ENCODE measurements around the gene P2RY2.
"Not testable (repeated sequence)": the region's sequence is repeated elsewhere in the genome, so short reads cannot be mapped to it uniquely, and the experiment has no call there.

P2RY2 gene

GRCh38 chr11:73267906-73268540, 49.9 kb downstream of the P2RY2 start:
- Histone ChIP-seq H3K4me1 (ENCODE audit: control insufficient read depth, insufficient read depth, low read length) (peaks cover 17% of the 10 kb centered on the region), H3K4me3 (ENCODE audit: low read length) (no peak overlapping the region), H3K4me2 (ENCODE audit: low read length) (no peak overlapping the region), H3K9me3 (replicated peaks; ENCODE audit: low read length) (no peaks in the 10 kb centered on the region), H3K36me3 (ENCODE audit: insufficient read depth, low read length) (no peaks in the 10 kb centered on the region), H3K9ac (ENCODE audit: low read depth, low read length) (no peak overlapping the region), H3K27me3 (ENCODE audit: control insufficient read depth, insufficient read depth, low read length) (peaks cover 29% of the 10 kb centered on the region)

- Histone ChIP-seq H3K9me3 (replicated peaks; ENCODE audit: low read length) (no peaks in the 10 kb centered on the region), H3K4me1 (ENCODE audit: control insufficient read depth, insufficient read depth, low read length) (peaks cover 17% of the 10 kb centered on the region), H3K27me3 (ENCODE audit: control insufficient read depth, insufficient read depth, low read length) (peaks cover 33% of the 10 kb centered on the region), H3K36me3 (ENCODE audit: insufficient read depth, low read length) (no peaks in the 10 kb centered on the region), H3K9ac (ENCODE audit: low read depth, low read length) (no peak overlapping the region), H3K4me2 (ENCODE audit: low read length) (no peak overlapping the region), H3K4me3 (ENCODE audit: low read length) (no peak overlapping the region)
These were observed 50.7 kb downstream of the P2RY2 start for GRCh38 chr11:73268671-73269271.

- Histone ChIP-seq H3K4me2 (ENCODE audit: low read length) (no peak overlapping the region), H3K36me3 (ENCODE audit: insufficient read depth, low read length) (no peaks in the 10 kb centered on the region), H3K27me3 (ENCODE audit: control insufficient read depth, insufficient read depth, low read length) (peaks cover 36% of the 10 kb centered on the region), H3K4me1 (ENCODE audit: control insufficient read depth, insufficient read depth, low read length) (peaks cover 17% of the 10 kb centered on the region), H3K9ac (ENCODE audit: low read depth, low read length) (no peak overlapping the region), H3K9me3 (replicated peaks; ENCODE audit: low read length) (no peaks in the 10 kb centered on the region), H3K4me3 (ENCODE audit: low read length) (no peak overlapping the region)
These were observed 51.5 kb downstream of the P2RY2 start for GRCh38 chr11:73269459-73270015.

DNA sequence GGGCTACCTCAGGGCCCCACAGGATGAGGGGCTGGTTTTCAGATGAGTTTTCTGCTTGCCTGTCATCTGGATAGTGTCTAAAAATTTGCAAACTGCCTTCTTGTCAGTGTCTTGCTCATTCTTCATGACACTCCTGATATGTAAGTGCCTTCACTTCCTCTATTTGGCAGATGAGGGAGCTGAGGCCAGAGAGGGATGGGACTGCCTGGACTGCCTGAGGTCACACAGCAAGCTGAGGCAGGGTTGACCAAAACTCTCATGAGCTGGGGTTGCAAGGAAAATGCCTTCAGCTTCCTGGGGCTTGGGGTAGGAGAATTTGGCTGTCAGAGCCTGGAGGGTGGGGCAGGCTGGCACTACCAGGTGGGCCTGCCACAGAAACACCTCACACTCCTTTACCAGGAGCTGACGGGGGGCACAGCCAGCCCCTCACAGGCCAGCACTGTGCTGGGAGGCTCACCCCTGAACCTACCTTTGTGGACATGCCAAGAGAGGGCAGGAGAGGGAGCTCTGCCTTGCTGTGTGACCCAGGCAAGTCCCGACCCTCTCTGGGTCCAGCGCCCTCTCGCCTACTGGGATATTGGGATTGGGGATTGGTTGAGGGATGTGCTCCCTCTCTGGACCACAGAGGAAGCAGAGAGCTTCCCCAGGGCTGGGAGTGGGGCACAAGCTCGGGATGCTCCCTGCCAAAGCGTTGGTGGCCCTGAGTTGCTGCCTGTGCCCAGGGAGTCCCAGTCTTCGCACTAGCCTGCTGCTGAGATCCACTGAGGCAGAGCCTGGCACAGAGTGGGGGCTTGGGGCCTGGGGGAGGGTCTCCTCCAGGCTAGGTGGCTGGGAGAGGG, 52.2 kb downstream of the P2RY2 start:
- H3K4me1 ChIP-seq (ENCODE audit: control insufficient read depth, insufficient read depth, low read length), result peaks cover 17% of the 10 kb centered on the region
- H3K4me3 ChIP-seq (ENCODE audit: low read length), result no peak overlapping the region
- H3K4me2 ChIP-seq (ENCODE audit: low read length), result no peak overlapping the region
- no peaks in the 10 kb centered on the region for H3K9me3 ChIP-seq (replicated peaks; ENCODE audit: low read length)
- H3K9ac ChIP-seq (ENCODE audit: low read depth, low read length), result no peak overlapping the region
- no peaks in the 10 kb centered on the region for H3K36me3 ChIP-seq (ENCODE audit: insufficient read depth, low read length)
- H3K27me3 ChIP-seq (ENCODE audit: control insufficient read depth, insufficient read depth, low read length), result peaks cover 37% of the 10 kb centered on the region

DNA sequence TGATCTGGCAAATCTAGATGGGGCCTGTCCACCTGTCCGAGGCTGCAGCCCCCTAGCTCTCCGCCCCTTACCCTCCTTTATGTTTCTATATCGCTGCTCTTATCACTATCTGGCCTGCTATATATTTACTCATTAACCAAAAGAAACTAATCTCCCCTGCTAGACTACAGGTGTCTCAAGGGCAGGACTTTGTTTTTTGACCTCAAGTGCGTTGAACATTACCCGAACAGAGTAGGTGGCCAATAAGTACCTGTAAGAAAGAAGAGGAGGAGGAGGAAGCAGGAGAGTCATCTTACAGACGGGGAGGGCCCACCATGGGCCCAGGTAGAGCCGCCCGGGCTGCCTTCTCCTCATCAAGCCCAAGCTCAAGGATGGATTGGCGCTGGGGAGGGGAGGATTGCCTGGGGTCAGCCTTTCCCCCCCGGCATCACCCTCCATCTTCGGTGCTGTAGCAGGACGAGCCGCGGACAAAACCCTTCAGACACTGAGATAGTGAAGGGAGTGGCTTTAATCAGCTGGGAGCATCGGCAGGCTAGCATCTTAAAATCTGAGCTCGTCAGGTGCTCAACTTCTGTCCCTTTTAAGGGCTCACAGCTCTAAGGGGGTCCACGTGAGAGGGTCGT, 52.9 kb downstream of the P2RY2 start:
- Histone ChIP-seq H3K4me1 (ENCODE audit: control insufficient read depth, insufficient read depth, low read length) (peaks cover 11% of the 10 kb centered on the region), H3K36me3 (ENCODE audit: insufficient read depth, low read length) (no peaks in the 10 kb centered on the region), H3K9ac (ENCODE audit: low read depth, low read length) (no peak overlapping the region), H3K4me3 (ENCODE audit: low read length) (no peak overlapping the region), H3K4me2 (ENCODE audit: low read length) (no peak overlapping the region), H3K27me3 (ENCODE audit: control insufficient read depth, insufficient read depth, low read length) (peaks cover 38% of the 10 kb centered on the region), H3K9me3 (replicated peaks; ENCODE audit: low read length) (no peaks in the 10 kb centered on the region)

DNA sequence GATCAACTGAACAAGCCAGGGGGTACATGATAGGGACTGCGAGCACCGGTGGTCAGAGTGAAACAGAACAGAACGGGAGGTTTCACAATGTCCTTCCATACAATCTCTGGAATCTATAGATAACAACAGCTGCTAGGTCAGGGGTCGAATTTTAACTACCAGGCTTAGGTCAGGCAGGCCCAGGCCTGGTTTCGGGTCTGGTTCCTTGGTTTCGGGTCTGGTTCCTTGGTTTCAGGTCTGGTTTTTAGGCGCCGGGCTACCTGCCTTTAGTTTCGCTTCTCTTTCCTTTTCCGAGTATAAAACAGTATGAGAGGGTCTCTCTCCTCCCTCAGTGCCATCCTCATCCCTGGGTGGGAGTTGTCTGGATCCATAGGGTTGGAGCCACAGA, 53.4 kb downstream of the P2RY2 start:
- H3K27me3 ChIP-seq (ENCODE audit: control insufficient read depth, insufficient read depth, low read length), result peaks cover 33% of the 10 kb centered on the region
- not testable (repeated sequence) for H3K4me2 ChIP-seq (ENCODE audit: low read length)

DNA sequence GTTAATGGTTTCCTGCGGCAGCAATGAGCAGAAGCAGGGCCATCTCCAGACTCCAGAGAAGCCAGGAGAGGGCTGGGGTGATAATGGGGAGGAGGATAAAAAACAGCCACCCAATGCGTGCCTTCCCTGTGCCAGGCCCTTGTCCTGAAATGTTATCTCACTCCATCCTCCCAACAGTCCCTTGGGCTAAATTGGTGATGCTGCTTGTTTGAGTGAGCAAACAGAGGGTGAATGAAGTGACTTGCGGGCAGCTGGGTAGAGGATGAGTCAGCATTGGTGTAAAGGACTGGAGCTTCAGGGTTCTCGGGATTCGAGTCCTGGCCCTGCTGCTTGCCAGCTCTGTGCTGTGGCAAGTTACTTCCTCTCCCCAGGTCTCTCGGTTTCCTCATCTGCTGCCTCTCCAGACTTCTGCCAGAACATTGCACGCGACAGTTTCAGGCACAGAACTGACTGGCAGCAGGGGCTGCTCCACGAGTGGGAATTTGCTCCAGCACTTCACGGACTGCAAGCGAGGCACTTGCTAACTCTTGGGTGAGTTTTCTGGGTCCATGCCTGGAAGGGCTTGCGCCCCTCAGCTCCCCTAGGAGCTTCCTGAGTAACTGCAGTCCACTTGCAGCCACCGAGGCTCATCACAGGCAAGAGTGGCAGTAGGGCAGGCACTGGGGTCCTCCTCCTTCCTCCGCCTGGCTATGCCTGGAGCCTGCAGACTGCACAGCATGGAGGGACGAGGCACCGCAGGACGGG, 54.0 kb downstream of the P2RY2 start, which contains the start of gene P2RY6:
Gene P2RY6 (plus strand): TSS at position 403 of the 744 bp plus-strand sequence. CDS start 24,181 bp downstream, outside the sequence.
- H3K4me1 ChIP-seq (ENCODE audit: control insufficient read depth, insufficient read depth, low read length), result peaks cover under 1% of the 10 kb centered on the region
- no peaks in the 10 kb centered on the region for H3K36me3 ChIP-seq (ENCODE audit: insufficient read depth, low read length)
- H3K27me3 ChIP-seq (ENCODE audit: control insufficient read depth, insufficient read depth, low read length), result peaks cover 28% of the 10 kb centered on the region
- no peak within 1 kb of the TSS for H3K9ac ChIP-seq (ENCODE audit: low read depth, low read length)
- no peak within 1 kb of the TSS for H3K4me3 ChIP-seq (ENCODE audit: low read length)
- no peak within 1 kb of the TSS for H3K4me2 ChIP-seq (ENCODE audit: low read length)
- H3K9me3 ChIP-seq (replicated peaks; ENCODE audit: low read length), result no peaks in the 10 kb centered on the region

More for the DNA sequence above, 53.4 kb downstream of the P2RY2 start:
- not testable (repeated sequence) for H3K4me1 ChIP-seq (ENCODE audit: control insufficient read depth, insufficient read depth, low read length); H3K4me3 ChIP-seq (ENCODE audit: low read length); H3K9me3 ChIP-seq (replicated peaks; ENCODE audit: low read length); H3K36me3 ChIP-seq (ENCODE audit: insufficient read depth, low read length); H3K9ac ChIP-seq (ENCODE audit: low read depth, low read length)

- Histone ChIP-seq H3K4me2 (ENCODE audit: low read length) (no peak overlapping the region), H3K36me3 (ENCODE audit: insufficient read depth, low read length) (no peaks in the 10 kb centered on the region), H3K4me1 (ENCODE audit: control insufficient read depth, insufficient read depth, low read length) (no peaks in the 10 kb centered on the region), H3K9ac (ENCODE audit: low read depth, low read length) (no peak overlapping the region), H3K27me3 (ENCODE audit: control insufficient read depth, insufficient read depth, low read length) (peaks cover 23% of the 10 kb centered on the region), H3K4me3 (ENCODE audit: low read length) (no peak overlapping the region), H3K9me3 (replicated peaks; ENCODE audit: low read length) (no peaks in the 10 kb centered on the region)
These were observed 54.6 kb downstream of the P2RY2 start for GRCh38 chr11:73272680-73273038.

DNA sequence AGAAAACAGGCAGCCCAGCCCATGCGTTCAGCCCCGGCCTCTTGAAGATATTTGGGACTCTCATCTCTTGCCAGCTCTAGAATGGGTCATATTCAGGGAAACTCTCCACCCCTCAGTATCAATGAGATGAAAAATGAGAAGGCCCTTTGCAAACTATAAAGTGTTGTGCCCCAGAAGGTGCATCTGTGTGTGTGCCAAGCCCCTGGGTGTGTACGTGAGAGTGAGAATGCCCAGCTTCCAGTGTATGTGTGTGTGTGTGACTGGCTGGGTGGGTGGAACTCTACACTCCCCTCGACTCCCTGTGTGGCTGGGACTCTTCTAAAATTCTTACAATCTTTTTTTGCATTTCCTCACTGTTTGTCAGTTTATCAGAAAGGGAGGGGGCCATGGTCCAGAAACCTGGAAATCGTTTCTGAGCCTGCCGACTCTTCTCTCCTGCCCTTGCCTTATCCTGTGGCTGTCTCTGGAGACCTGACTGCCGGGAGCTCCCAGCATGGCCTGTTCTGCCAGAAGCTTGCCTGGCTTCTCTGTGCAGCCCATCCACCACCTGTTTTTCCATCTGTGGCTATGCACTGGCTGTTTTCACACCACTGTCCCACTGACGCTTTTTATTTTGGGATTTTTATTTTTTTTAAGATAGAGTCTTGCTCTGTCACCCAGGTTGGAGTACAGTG, 55.3 kb downstream of the P2RY2 start:
- Histone ChIP-seq H3K4me1 (ENCODE audit: control insufficient read depth, insufficient read depth, low read length) (no peaks in the 10 kb centered on the region), H3K9me3 (replicated peaks; ENCODE audit: low read length) (no peaks in the 10 kb centered on the region), H3K4me3 (ENCODE audit: low read length) (no peak overlapping the region), H3K36me3 (ENCODE audit: insufficient read depth, low read length) (no peaks in the 10 kb centered on the region), H3K4me2 (ENCODE audit: low read length) (no peak overlapping the region), H3K9ac (ENCODE audit: low read depth, low read length) (no peak overlapping the region), H3K27me3 (ENCODE audit: control insufficient read depth, insufficient read depth, low read length) (peaks cover 23% of the 10 kb centered on the region)

- not testable (repeated sequence) for H3K9me3 ChIP-seq (replicated peaks; ENCODE audit: low read length); H3K4me2 ChIP-seq (ENCODE audit: low read length); H3K9ac ChIP-seq (ENCODE audit: low read depth, low read length); H3K36me3 ChIP-seq (ENCODE audit: insufficient read depth, low read length); H3K4me3 ChIP-seq (ENCODE audit: low read length); H3K4me1 ChIP-seq (ENCODE audit: control insufficient read depth, insufficient read depth, low read length)
- H3K27me3 ChIP-seq (ENCODE audit: control insufficient read depth, insufficient read depth, low read length), result peaks cover 17% of the 10 kb centered on the region
These were observed 56.1 kb downstream of the P2RY2 start for GRCh38 chr11:73274191-73274590.

Data from skeletal muscle satellite cell (primary cell).